HepG2 (cell line): ENCODE measurements around the gene TUBB4B. TPM values are rescaled to one million over a fixed set of nuclear protein-coding genes. Genes with fewer than 3 reads are reported as not detected.

Experiments used
- BRF2 ChIP-seq: sonication (generic); formaldehyde crosslinking; IDR thresholded peaks from 2 replicates; pipeline ENCODE4 v1.8.1; 2022; ENCODE audit warnings: mild to moderate bottlenecking, missing genetic modification reagents
- CBX1 ChIP-seq: IDR thresholded peaks from one replicate; pipeline ENCODE4 v1.6.1; 2016; ENCODE audit warnings: antibody characterized with exemption, low read depth
- CCDC6 ChIP-seq: sonication (generic); formaldehyde crosslinking; IDR thresholded peaks from 2 replicates; pipeline ENCODE4 v1.8.1; 2022; ENCODE audit warnings: mild to moderate bottlenecking, missing genetic modification reagents, moderate library complexity
- ETV6 ChIP-seq: sonication (generic); formaldehyde crosslinking; conservative IDR thresholded peaks from 2 replicates; pipeline ENCODE4 v1.4.0; 2020; ENCODE audit warnings: missing genetic modification reagents
- FOXK2 ChIP-seq: fragments of 450-650 bp; IDR thresholded peaks from 2 replicates; pipeline ENCODE4 v1.6.1; 2016
- KAT2B ChIP-seq: fragments of 150-350 bp; IDR thresholded peaks from 2 replicates; pipeline ENCODE4 v1.6.1; 2014; ENCODE audit warnings: low read depth, low read length, borderline replicate concordance
- KLF13 ChIP-seq: sonication (generic); formaldehyde crosslinking; IDR thresholded peaks from 2 replicates; pipeline ENCODE4 v1.4.0; 2020; ENCODE audit warnings: mild to moderate bottlenecking, missing genetic modification reagents
- MEF2D ChIP-seq: sonication (generic); formaldehyde crosslinking; IDR thresholded peaks from 2 replicates; pipeline ENCODE4 v1.5.1; 2020; ENCODE audit warnings: mild to moderate bottlenecking, missing genetic modification reagents
- PAWR ChIP-seq: sonication (generic); formaldehyde crosslinking; IDR thresholded peaks from 2 replicates; pipeline ENCODE4 v1.4.0; 2020; ENCODE audit warnings: missing genetic modification reagents, mild to moderate bottlenecking, borderline replicate concordance
- PPARG ChIP-seq: conservative IDR thresholded peaks from 2 replicates; pipeline ENCODE4 v1.6.1; 2016; ENCODE audit warnings: missing biosample characterization, missing genetic modification reagents
- RNF2 ChIP-seq: fragments of 450-650 bp; conservative IDR thresholded peaks from 2 replicates; pipeline ENCODE4 v1.6.1; 2016; ENCODE audit warnings: low read depth
- SP1 ChIP-seq, 2 experiments: fragments of 450-650 bp in 1 of 2; sonication (generic) in 1 of 2; formaldehyde crosslinking in 1 of 2; IDR thresholded peaks; 2 replicates each; pipeline versions ENCODE4 v1.4.0 to v1.6.1; 2016 to 2020; ENCODE audit warnings: missing genetic modification reagents in 1 of 2
- TCF12 ChIP-seq, 2 experiments: fragments of 450-650 bp in 1 of 2; sonication (generic) in 1 of 2; formaldehyde crosslinking in 1 of 2; IDR thresholded peaks; 2 replicates each; pipeline versions ENCODE4 v1.6.1 to v1.8.0; 2017 to 2022; ENCODE audit warnings: antibody characterized with exemption in 1 of 2, mild to moderate bottlenecking in 1 of 2, missing genetic modification reagents in 1 of 2, moderate library complexity in 1 of 2
- YEATS4 ChIP-seq: sonication (generic); formaldehyde crosslinking; IDR thresholded peaks from 2 replicates; pipeline ENCODE4 v1.4.0; 2020; ENCODE audit warnings: missing genetic modification reagents, borderline replicate concordance
- ZNF136 ChIP-seq: sonication (generic); formaldehyde crosslinking; IDR thresholded peaks from 2 replicates; pipeline ENCODE4 v1.8.1; 2022; ENCODE audit warnings: low read depth, mild to moderate bottlenecking, moderate library complexity, missing genetic modification reagents
- ZNF350 ChIP-seq: sonication (generic); formaldehyde crosslinking; IDR thresholded peaks from 2 replicates; pipeline ENCODE4 v1.4.0; 2020; ENCODE audit warnings: mild to moderate bottlenecking, low read depth, missing genetic modification reagents, borderline replicate concordance
- ZNF768 ChIP-seq: sonication (generic); formaldehyde crosslinking; IDR thresholded peaks from 2 replicates; pipeline ENCODE4 v1.4.0; 2020; ENCODE audit warnings: missing genetic modification reagents
- ZNF790 ChIP-seq: sonication (generic); formaldehyde crosslinking; IDR thresholded peaks from 2 replicates; pipeline ENCODE4 v1.8.0; 2022; ENCODE audit warnings: missing genetic modification reagents, mild to moderate bottlenecking, borderline replicate concordance
- ZSCAN21 ChIP-seq: sonication (generic); formaldehyde crosslinking; IDR thresholded peaks from 2 replicates; pipeline ENCODE4 v1.8.0; 2022; ENCODE audit warnings: mild to moderate bottlenecking, missing genetic modification reagents, moderate library complexity, borderline replicate concordance
- polyA plus RNA-seq, 8 experiments: library from polyadenylated mRNA; depleted of rRNA in 3 of 8; stranded (reverse) in 7 of 8; unstranded in 1 of 8; fragments of >200 nt; fragmentation: Illumina TruSeq in 4 of 8; extraction: Trizol in 4 of 8; gene quantifications; 2 replicates each; pipeline versions ENCODE4 v1.2.1 to v1.2.3, GENCODE V29; 2011 to 2016; ENCODE audit warnings: low read depth in 4 of 8, missing spikeins in 1 of 8, mixed read lengths in 1 of 8; ENCODE audit not compliant: insufficient read depth in 1 of 8
- total RNA-seq, 5 experiments: library from RNA; depleted of rRNA; stranded (reverse); fragments of >200 nt; fragmentation: Illumina TruSeq; extraction: Trizol; gene quantifications; 2 replicates each; pipeline ENCODE4 v1.2.3, GENCODE V29; 2016; ENCODE audit warnings: low read depth in 1 of 5
- TF ChIP-seq, protein P1 (sequence below): IDR thresholded peaks from 2 replicates; pipeline ENCODE4 v1.6.1; 2016; ENCODE audit warnings: low read depth, control low read depth
- TF ChIP-seq, protein P2 (sequence below): sonication (generic); formaldehyde crosslinking; IDR thresholded peaks from 2 replicates; pipeline ENCODE4 v1.4.0; 2020; ENCODE audit warnings: missing genetic modification reagents

The TUBB4B gene
- total and polyA plus RNA-seq, 2 of the 13 experiments (the other 11 are each of a cell fraction or from before 2014, with no cell fraction given): 182 to 412 TPM

DNA sequence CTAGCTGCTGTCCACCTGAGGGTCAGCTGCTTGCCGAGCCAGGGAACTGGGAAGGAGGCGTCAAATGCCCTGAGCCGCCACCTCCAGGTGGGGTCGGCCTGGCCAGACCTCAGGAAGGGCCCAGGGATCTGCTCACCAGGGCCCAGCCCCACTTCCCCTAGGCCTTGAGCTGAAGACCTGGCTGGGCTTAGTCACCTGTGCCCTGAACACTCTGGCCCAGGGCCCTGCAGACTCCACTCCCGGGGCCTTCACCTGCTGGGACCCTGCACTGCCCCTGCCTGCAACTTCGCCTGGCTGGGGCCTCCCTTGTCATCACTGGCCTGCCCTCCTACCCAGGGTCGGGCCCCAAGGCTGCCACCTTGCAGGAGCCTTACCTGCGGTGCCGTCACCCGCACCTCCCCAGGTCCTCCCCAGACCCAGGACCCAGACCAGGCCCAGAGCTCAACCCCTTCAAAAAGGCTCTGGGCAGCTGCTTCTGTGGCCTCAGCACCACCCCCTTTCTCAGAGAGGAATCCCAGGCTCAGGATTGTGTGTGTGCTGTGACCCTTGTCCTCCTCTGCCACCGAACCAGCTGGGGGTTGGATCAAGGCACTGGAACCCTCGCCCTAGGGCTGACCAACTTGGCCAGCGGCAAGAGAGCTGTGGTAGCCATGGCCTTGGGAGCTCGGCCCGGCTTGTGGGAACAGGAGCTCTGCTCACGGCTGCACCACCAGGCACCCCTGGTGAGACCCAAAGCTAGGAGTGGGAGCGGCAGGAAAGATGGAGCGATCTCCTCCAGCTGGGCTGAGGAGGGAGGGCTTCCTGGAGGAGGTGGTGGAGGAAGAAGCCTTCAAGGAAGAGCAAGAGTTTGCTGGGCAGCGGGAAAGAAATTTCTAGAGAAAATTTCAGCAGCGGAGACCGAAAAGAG, 12.9 kb downstream of the TUBB4B start (continued):
- TF ChIP-seq, protein P1, sequence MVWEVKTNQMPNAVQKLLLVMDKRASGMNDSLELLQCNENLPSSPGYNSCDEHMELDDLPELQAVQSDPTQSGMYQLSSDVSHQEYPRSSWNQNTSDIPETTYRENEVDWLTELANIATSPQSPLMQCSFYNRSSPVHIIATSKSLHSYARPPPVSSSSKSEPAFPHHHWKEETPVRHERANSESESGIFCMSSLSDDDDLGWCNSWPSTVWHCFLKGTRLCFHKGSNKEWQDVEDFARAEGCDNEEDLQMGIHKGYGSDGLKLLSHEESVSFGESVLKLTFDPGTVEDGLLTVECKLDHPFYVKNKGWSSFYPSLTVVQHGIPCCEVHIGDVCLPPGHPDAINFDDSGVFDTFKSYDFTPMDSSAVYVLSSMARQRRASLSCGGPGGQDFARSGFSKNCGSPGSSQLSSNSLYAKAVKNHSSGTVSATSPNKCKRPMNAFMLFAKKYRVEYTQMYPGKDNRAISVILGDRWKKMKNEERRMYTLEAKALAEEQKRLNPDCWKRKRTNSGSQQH: no peak; the same call in 1 of the 2 replicates
- TF ChIP-seq MEF2D (CRISPR knock-in tag) (0 out of 2 replicates have a peak, but pooled peaks have one; percentile 20), ZNF768 (CRISPR knock-in tag) (peak; percentile 29; the same call in 1 of the 2 replicates), KLF13 (no peak), KAT2B (no peak), SP1 (IDR thresholded peaks at IDR 0.05) (no peak), SP1 (CRISPR knock-in tag; IDR thresholded peaks at IDR 0.05) (no peak), FOXK2 (no peak), TCF12 (IDR thresholded peaks at IDR 0.05) (no peak), TCF12 (CRISPR knock-in tag; IDR thresholded peaks at IDR 0.05) (0 out of 2 replicates have a peak, but pooled peaks have one; percentile 46), RNF2 (no peak), PPARG (CRISPR knock-in tag) (peak; percentile 48; the same call in 1 of the 2 replicates), ZNF136 (CRISPR knock-in tag) (no peak), CBX1 (peak; percentile 14), ETV6 (CRISPR knock-in tag) (0 out of 2 replicates have a peak, but pooled peaks have one; percentile 38), ZNF790 (CRISPR knock-in tag) (no peak), ZSCAN21 (CRISPR knock-in tag) (no peak), PAWR (CRISPR knock-in tag) (0 out of 2 replicates have a peak, but pooled peaks have one; percentile 68), BRF2 (CRISPR knock-in tag) (no peak), YEATS4 (CRISPR knock-in tag) (no peak), ZNF350 (CRISPR knock-in tag) (peak; percentile 47; the same call in 1 of the 2 replicates), CCDC6 (no peak; the same call in 1 of the 2 replicates)
- TF ChIP-seq, protein P2, sequence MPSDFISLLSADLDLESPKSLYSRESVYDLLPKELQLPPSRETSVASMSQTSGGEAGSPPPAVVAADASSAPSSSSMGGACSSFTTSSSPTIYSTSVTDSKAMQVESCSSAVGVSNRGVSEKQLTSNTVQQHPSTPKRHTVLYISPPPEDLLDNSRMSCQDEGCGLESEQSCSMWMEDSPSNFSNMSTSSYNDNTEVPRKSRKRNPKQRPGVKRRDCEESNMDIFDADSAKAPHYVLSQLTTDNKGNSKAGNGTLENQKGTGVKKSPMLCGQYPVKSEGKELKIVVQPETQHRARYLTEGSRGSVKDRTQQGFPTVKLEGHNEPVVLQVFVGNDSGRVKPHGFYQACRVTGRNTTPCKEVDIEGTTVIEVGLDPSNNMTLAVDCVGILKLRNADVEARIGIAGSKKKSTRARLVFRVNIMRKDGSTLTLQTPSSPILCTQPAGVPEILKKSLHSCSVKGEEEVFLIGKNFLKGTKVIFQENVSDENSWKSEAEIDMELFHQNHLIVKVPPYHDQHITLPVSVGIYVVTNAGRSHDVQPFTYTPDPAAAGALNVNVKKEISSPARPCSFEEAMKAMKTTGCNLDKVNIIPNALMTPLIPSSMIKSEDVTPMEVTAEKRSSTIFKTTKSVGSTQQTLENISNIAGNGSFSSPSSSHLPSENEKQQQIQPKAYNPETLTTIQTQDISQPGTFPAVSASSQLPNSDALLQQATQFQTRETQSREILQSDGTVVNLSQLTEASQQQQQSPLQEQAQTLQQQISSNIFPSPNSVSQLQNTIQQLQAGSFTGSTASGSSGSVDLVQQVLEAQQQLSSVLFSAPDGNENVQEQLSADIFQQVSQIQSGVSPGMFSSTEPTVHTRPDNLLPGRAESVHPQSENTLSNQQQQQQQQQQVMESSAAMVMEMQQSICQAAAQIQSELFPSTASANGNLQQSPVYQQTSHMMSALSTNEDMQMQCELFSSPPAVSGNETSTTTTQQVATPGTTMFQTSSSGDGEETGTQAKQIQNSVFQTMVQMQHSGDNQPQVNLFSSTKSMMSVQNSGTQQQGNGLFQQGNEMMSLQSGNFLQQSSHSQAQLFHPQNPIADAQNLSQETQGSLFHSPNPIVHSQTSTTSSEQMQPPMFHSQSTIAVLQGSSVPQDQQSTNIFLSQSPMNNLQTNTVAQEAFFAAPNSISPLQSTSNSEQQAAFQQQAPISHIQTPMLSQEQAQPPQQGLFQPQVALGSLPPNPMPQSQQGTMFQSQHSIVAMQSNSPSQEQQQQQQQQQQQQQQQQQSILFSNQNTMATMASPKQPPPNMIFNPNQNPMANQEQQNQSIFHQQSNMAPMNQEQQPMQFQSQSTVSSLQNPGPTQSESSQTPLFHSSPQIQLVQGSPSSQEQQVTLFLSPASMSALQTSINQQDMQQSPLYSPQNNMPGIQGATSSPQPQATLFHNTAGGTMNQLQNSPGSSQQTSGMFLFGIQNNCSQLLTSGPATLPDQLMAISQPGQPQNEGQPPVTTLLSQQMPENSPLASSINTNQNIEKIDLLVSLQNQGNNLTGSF (CRISPR knock-in tag): no peak
